NCI-H146 treated with DMSO at 0.1 percent for 48 hours (cell line): ENCODE measurements around the gene MYLK4.
A peak's percentile ranks its signal among the peaks of the same experiment; 100 is the strongest.

Source experiments
- DNase-seq: peaks from one replicate; lab custom pipeline; 2025; ENCODE audit not compliant: unreplicated experiment; lab: John Stamatoyannopoulos, UW

MYLK4 gene

DNA sequence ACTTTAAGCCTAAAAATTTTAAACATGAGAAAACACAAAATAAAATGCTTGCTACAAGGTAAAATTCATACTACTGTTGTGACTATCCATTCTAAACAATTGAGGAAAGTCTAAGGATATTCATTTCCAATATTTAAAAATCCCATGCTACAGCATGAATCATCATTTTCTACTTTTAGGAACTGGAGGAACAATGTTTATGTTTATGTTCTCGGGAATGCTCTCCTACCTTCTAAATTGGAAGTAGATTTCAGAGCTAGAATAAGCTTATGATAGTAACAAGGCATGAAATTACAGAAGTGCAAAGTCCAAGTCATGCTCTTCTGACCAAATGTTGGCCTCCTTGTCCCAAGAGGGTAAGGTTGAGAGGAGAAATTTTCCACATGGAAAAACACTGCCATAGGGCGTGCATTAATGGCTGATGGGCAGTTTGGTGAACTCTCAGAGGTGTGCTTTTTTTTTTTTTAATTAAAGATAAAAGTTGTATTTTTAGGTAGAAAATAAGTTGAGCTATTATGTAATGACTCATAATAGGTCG is 6.0 kb upstream of the MYLK4 start:
- no peak for DNase-seq

DNA sequence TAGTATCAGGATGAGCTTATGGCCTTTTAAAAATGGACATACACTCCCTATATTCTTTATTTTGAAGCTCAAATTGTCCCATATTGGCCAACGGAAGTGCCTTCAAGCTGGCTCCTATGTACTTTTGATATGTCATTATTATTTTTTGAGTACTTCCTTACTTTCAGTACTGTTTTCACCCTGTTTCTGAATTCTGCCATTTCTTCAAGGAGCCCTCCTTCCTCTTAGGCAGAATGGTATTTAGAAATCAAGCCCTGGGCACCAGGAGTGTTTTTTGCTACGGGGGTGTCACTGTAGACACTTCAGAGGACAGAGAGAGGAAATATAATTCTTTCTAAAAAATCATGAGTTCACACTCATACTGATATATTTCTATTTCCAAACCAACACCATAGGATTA is 5.5 kb upstream of the MYLK4 start:
- no peak for DNase-seq

DNA sequence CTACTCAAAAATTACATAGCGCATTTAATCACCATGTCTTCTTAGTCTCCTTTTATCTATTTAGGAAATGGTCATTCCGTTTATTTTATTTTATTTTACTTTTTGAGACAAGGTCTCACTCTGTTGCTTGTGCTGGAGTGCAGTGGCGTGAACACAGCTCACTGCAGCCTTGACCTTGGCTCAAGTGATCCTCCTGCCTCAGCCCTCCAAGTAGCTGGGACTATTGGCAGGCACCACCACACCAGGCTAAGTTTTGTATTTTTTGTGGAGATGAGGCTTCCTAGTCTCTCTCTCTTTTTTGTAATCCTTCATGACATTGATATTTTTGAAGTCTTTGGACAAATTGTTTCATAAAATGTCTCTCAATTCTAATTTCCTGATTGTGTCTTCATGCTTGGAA is 4.7 kb upstream of the MYLK4 start:
- no peak for DNase-seq

DNA sequence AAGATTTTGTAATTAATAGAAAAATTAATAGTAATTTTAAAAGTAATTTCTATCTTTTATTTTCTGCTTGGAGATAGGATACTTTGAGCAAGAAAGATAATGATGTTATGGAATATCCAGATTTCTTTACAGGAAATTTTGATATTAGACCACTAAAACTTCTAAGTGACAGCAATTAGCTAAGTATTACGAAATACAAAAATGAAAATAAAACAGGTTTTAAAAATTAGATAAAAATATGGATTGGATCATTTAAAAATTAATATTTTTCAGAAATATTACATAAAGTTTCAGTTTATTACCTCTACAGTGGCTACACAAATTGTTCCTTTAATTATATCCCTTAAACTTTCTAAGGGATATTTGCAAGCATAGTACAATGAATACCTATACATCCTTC is 4.2 kb upstream of the MYLK4 start:
- DNase-seq, result no peak

DNA sequence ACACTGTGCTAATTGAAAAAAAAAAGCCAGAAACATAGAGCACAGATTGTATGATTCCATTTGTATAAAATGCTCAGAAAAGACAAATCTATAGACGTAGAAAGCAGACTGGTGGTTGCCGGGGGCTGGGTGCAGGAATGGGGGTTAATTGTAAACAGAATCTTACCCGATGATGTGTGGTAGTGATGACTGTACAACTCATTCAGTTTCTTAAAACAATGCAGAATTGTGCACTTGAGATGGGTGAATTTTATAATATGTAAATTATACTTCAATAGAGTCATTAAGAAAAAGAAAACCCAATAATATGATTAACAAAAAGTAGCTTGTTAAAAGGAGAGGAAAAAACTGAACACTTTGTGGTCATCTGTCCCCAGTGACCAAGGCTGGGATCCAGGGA is 3.7 kb upstream of the MYLK4 start:
- no peak for DNase-seq

DNA sequence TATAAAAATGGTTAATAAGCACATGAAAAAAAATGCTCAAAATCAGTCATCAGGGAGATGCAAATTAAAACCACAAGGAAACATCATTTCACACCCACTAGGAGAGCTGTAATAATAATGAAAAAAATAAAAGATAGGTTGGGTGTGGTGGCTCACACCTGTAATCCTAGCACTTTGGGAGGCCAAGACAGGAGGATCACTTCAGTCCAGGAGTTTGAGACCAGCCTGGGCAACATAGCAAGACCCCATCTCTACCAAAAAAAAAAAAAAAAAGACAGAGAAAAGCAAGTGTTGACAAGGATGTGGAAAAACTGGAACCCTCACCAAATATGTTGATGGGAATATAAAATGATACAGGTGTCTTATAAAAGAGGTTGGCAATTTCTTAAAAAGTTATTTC is 3.0 kb upstream of the MYLK4 start:
- DNase-seq, result no peak

DNA sequence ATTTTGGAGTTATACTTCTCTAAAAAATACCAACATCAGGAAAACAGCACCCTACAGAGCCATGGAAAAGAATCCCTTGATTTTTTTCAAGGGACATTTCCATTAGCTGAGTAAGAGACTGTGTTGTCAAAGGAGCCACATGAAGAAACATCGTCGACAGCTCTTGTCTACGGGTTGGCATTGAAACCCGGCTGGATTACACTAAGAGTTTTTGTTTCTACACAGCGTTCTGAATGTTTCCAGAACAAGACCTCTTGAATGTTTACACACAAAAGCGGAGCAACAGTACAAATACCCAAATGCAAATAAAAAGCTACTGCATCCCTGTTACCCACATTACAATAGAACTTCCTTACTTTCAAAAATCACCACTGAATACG is 2.4 kb upstream of the MYLK4 start:
- no peak for DNase-seq

DNA sequence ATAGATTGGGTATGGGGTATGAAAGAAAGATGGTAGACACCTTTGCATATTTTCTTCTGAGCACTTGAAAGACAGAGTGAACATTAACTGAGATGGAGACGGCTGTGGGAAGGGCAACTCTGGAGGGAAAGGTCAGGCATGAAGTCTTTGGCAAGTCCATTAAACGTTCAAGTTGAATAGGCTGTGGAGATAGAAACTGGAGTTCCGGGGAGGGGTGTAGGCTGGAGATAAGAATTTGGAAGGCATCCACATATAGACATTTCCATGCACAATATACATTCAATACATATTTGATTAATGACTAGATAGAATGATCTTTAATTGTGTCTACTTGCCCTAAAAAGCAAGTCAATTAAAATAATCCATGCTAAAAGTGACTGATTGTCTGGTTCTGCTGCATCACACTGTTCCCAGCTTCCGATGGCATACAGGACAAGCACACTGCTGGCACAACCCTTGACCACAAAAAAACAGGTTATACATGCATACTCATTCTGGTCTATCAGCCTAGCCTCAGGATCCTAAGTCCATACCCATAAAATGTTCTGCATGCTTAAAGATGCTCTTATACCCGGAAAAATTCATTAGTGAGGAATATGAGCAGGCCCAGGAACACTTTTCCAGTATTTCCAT is 1.9 kb upstream of the MYLK4 start:
- no peak for DNase-seq

DNA sequence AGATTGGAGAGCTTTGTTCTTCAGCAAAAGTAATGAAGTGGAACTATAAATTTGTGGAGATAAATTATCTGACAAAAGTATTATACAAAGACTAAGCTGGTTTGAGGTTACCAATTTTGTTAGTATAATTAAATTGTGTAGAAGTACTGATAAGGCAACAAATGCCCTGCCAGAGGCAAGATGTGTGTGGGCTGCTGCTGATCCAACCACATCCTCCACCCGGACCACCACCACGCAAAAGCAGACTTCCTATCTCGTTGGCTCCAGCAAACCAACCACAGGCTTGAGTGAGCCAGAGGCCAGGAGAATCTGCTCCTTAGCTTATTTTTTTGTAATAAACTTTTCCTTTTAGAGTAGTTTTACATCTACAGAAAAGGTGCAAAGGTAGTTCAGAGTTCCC is 1.1 kb upstream of the MYLK4 start:
- no peak for DNase-seq

DNA sequence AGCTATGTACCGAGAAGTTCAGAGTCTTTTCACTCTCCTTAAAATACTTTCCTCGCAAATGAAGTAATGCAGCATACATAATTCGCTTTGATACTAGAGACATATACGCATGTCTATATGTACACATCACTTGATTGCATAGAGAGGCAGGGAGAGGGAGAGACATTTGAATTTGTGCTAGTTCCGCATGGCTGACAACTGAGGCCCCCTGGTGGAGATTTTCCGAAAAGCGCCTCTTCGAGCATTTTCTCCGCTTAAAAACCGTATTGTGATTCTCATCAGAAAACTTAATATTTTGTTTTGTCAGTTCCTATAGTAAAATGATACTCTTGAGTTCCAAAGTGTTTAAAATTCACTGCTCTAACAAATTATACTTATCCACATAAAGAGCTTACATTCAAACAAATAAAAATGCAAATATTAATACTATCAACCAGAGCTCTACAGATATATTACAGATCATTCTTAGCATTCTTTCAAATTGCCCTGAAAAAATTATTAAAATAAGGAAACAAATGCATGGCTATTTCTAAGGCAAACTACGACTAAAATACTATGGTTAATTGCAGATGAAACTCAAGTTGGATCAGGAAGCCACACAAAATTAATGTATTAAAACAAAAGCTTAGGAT is 637 bp downstream of the MYLK4 start:
- no peak for DNase-seq

DNA sequence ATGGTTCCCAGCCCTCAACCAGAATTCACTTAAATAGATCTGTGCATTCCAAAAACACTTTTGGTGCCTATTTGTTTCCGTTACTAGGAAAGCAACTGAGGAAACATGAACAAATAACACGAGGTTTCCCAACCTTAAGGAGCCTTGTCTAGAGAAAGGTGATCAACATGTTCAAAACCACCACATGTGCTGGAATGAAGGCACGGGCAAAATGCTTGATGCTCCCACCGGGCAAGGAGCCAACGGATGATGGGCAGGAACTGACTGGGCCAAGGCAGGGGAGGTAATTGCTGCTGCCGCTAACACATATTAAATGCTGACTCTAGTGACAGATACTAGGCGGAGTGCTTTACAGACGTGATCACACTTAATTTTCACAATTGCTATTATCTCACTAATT is 2.5 kb downstream of the MYLK4 start:
- DNase-seq, result no peak

DNA sequence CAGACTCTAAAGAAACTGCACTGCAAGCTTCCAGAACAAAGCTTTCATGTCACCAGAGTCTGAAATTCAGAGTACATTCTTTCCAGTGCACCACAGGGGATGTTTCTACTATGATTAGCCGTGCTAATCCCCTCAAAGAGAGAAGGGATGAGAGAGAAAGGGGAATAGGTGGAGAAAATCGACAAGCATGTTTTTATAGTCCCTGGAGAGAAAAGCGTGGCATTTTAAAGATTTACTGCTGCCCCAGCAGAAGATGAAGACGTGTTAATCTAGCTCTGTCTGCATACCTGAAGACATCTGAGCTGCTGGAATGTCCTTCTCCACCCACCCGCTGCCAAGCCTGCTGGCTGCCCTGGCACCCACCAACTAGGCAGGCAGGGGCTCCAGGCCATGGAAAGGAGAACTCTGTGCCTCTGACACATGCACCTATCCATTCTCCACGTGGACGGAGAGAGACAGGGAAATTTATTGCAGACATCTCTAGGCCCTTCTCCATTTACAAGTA is 4.1 kb downstream of the MYLK4 start:
- DNase-seq, result no peak

DNA sequence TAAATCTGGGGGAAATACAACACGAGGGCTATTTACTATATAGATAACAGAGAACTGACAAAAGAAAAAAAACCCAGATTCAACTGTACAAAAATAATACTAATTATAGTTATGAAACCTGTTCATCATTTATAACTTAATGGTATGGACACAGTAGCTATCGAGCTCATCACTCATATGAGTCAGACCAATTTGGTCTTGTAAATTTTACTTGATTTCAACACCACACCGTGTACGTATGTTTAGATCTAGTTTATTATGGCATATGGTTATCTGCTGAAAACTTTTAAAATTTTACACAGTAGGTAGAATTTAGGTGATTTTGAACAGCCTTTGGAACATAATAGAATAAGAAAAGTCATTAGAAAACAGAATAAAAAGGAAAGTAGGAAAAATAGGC is 5.5 kb downstream of the MYLK4 start:
- no peak for DNase-seq

DNA sequence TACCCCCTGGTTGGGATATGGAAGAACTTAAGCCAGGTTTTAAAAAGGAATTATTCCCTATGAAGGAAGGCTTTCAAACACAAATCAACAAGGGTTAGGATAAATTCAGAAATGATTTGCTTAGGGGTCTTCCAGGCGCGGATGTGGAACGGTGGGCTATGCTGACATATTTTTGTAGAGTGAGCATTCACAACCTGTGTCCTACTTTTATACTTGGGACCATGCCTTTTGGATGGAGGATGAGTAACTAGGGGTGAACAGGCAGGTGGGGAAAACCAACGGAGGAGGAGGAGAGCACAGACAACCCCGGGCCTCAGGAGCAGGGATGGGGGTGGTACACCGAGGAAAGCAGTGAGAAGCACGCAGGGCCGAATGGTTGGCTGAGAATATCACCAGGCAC is 5.9 kb downstream of the MYLK4 start:
- no peak for DNase-seq

DNA sequence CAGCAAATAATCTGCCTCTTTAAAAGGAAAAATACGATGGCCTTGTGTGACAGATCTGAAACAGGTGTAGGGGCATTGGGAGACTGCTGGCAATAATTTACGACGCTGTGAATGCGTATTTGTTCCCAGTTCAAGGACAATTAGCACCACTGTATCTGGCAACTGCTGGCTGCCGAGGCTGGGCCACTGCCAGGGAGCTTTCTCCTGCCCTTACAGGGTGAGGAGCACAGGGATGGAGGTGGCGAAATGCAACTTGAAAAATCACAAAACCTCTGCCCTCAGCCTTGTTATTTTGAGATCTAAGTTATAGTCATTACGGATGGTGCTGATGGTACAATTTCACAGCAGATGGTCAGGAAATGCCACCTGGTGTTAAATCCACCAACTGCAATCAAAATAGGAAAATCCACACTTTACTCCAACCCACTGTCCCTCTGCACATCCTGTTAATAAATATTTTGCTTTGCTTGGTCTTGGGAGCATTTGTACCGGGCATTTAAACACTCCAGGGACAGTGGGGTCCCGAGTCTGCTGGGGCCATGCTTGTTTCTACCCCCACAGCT is 6.4 kb downstream of the MYLK4 start:
- peak; percentile 18 for DNase-seq

DNA sequence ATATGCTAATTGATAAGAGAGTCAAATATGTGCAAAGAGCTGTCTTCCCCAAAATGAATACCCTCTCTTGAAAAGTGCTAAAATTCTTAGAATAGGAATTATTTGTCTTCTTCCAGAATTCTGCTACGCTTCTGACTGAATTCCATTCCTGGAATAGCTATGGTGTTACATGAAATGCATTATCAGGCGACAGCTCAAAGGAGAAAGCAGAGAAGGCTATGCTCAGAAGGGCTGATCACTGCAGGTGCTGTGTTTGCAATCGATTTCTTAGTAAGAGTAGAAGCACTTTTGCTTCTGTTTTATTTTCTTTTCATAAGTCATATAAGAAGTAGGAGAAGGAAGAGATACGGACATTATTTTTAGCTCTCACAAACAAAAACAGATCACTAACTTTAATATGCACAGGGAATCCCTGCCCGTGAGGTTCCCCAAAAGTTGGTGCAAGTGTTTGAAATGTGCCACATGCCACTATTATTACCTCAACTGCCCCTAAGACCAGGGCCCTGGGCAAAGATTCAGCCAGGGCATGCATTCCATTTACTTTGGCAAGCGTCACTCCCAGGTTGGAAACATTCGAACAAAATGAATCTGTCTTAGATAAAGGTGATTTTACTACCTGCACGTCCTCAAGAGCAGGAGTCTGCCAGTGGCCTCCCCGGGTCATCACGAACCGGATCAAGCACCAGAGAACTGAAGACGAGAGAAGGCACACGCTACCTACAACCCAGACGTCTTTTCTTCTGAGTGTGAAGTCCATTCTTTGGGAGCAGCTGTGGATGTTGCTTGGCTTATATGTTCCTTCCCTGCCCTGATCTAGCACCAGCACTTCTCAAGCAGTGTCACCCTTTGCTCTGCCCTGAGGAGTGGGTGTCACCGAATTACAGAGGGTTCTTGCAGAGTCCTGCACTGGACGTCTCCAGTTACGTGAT is 7.2 kb downstream of the MYLK4 start:
- DNase-seq, result no peak

DNA sequence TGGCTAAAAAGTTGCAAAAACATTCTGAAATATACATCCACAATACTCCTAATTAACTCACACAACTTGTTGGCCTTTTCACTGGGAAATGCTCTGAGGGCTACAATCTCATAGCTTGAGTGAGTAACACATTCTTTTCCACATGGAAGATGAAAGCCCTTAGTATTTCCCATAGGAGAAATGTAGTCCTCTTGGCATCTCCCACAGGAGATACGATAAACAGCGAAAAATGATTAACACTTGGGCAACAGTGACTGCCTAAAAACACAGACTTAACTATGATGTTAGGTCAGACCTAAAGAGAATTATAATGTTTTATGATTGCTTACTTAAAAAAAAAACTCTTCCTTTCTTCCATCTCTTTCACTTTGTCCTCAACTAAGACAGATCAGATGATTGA is 9.0 kb downstream of the MYLK4 start:
- DNase-seq, result no peak

DNA sequence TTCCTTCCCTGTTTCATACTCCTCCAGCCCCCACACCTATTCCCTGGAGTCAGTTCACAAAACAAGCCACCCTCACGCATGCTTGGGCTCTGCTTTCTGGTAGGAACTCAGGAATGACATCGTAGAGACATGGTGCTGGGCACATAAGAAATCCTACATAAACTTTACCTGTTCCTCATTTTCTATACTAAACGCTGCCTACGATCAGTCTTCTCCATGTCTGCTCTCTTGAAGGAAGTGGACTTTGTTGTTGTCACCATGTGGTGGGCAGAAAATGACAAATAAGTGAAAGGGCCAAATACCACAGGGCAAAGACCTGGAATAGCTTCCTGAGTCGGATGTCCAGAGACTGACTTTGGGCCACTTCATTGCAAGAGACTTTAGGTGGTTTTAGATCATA is 10.1 kb downstream of the MYLK4 start:
- DNase-seq, result no peak

DNA sequence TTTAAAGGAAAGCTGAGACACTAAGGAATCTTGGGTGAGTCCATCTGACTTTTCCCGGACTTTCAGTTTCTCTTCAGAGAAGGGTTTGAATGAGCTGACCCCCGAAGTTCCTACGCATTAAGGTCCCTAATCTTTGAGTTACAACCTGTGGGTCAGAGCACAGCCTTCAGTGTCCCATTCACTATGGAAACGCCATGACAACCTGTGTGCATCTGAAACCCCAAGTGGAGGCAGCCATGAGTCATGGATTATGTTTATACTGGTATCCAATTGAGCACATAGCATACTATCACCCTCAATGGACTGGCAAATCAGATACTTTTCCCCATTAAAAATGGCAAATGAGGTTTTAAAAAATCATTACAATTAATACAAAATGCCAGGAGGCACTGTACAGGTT is 11.4 kb downstream of the MYLK4 start:
- DNase-seq, result no peak

DNA sequence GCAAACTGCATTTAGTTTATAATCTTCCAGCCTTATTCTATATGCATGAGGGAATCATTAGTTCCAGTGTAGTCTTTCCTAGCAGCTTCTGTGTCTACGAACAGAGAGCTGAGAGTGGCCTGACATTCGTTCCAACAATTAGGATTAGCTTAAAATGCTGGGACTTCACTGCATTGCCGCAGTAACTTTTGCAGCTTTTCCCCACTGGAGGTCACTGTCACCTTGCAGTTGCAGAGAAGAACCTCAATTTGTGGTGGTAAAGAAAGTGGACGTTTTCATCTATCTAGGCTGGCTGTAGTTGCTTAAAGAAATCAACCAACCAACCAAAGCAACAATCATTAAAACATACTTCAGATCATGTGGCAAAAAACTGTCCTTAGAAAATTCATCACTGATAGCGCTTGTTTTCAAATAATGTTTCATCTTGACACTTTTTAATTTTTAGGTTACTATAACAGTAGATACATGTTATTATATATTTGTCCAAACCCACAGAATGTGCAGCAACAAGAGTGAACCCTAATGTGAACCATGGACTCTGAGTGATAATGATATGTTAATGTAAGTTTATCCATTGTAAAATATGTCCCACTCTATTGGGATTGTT is 12.2 kb downstream of the MYLK4 start:
- DNase-seq, result peak; percentile 31

DNA sequence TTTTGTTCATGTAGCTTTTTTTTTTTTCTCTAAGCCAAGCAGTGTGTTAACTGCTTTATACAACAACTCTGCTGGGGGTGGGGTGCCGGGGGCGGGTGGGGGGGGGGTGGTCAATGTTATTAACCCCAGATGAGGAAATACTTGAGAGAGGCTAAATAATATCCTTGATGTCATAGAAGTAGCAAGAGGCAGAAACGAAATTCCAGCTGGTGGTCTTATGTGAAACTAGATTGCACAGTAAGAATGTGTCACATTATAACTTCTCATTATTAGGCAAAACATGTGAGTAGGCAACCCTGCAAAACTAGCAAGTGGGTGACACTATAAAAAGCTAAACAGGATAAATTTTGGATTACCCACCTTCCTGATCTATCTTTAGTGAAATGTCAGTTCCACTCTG is 12.8 kb downstream of the MYLK4 start:
- no peak for DNase-seq
